ENCODE measurements around the gene SFPQ.

DNA sequence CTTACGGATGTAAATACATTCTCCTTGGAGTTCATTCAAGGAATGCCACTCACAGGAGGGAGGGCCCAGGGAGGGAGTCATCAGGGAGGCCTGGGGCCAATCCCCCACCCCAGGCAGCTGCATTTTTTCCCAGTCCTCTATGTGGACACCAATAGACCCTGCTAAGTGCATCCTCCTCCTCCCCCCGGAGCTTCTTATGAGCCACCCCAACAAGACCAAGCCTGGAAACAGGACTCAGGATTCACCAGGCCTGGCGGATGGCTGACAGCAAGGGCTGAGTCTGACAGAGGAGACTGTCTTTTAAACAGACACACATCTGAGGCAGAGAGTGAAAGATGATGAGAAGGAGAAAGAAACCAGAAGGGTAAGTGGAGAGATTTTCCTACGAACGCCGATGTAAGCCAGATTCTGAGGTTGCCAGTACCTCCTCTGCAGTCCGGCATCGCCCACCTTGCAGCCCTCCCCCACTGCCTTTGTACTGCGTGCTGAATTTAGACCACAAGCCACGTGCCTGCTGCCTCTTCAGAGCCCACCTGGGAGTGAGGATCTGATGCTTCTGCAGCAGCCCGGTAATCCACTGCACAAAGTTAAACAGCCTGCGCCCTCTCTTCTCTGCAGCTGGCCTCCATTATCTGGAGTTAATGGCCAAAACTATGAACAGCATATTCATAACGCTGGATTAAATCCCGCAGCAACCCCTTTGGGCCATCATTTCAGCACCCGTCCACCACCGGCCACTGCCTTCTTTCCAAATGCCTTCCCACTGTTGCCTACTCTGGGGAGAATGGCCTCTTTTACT, 17.6 kb upstream of the SFPQ start:
- TF ChIP-seq, protein P1, sequence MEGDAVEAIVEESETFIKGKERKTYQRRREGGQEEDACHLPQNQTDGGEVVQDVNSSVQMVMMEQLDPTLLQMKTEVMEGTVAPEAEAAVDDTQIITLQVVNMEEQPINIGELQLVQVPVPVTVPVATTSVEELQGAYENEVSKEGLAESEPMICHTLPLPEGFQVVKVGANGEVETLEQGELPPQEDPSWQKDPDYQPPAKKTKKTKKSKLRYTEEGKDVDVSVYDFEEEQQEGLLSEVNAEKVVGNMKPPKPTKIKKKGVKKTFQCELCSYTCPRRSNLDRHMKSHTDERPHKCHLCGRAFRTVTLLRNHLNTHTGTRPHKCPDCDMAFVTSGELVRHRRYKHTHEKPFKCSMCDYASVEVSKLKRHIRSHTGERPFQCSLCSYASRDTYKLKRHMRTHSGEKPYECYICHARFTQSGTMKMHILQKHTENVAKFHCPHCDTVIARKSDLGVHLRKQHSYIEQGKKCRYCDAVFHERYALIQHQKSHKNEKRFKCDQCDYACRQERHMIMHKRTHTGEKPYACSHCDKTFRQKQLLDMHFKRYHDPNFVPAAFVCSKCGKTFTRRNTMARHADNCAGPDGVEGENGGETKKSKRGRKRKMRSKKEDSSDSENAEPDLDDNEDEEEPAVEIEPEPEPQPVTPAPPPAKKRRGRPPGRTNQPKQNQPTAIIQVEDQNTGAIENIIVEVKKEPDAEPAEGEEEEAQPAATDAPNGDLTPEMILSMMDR (IDR thresholded peaks at IDR 0.05; ENCODE audit: low read length), result no peak
- no peak for TF ChIP-seq EZH2 (IDR thresholded peaks at IDR 0.05; ENCODE audit: borderline replicate concordance, low read length)
